IPS-NIHi11 (cell line): ENCODE measurements around the gene PHACTR3.
"Not testable (repeated sequence)": the region's sequence is repeated elsewhere in the genome, so short reads cannot be mapped to it uniquely, and the experiment has no call there.

ENCODE experiments used
- DNase-seq: peaks from one replicate; pipeline ENCODE4 v3.0.0; 2012; ENCODE audit warnings: mixed read lengths, low spot score

Gene PHACTR3

DNA sequence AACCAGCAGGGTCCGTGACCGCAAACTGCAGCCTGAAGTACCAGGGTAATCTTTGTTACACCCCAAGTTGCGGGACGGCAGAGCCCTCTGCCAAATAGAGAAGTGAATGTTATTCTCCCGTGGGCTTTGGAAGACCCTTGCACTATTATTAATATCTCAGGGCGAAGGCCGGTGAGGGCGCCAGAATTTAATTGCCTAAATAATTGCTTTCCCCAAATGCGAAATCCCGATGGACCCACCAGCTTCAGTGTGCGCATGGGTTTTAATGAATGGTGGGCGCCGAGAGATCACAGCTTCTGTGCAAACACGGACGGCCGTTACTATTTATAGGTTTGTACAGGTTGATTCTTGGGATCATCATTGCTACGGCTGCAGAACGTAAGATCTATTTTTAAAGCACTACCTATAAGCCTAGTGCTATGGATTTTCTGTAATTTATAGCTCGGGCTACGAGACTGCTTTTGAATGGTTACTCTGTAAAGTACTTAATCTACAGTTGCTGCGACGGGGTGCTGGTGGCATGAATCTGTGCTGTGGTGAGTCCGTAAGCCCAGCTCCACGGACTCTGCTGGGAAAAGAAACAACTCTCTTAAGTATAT lies 15.2 kb upstream of the PHACTR3 start:
- DNase-seq: no peak

DNA sequence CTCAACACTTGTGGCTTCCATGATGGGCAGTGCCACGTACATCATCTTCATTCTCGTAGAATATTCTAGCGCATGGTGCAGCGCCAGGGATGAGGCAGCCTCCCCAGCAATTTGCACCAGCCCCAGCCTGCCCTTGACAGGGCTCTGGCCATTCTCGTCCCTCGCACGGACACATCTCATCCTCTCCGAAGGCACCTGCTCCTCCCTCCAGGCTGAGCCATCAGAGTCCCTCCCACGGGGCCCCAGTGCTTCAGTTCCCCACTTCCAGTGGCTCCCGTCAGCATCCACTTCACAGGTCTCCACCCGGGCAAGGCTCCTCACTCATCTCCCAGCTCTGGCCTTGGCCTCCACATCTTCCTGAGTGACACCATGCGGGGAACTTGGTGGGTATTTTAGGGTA lies 13.3 kb upstream of the PHACTR3 start:
- no peak for DNase-seq

DNA sequence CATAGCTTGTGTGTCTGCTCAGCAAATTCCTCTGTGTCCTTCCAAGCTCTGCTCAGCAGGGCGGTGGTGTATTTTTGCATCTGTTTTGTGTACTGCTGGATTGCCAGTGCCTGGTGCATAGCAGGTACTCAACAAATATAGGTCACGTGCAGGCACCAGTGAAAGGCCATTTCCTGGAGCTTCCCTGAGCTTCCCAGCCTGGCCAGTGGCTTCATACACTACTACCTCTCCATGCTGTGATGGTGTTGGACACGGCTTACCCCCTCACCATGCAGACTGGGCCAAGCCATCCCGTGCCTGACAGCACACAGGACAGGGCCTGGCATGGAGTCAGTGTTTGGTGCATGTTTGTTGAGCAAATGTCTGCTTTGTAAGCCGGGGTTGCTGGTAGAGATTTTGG lies 7.7 kb upstream of the PHACTR3 start:
- DNase-seq: no peak

- no peak for DNase-seq
Observed at GRCh38 chr20:59597240-59597639, 7.1 kb upstream of the PHACTR3 start.

DNA sequence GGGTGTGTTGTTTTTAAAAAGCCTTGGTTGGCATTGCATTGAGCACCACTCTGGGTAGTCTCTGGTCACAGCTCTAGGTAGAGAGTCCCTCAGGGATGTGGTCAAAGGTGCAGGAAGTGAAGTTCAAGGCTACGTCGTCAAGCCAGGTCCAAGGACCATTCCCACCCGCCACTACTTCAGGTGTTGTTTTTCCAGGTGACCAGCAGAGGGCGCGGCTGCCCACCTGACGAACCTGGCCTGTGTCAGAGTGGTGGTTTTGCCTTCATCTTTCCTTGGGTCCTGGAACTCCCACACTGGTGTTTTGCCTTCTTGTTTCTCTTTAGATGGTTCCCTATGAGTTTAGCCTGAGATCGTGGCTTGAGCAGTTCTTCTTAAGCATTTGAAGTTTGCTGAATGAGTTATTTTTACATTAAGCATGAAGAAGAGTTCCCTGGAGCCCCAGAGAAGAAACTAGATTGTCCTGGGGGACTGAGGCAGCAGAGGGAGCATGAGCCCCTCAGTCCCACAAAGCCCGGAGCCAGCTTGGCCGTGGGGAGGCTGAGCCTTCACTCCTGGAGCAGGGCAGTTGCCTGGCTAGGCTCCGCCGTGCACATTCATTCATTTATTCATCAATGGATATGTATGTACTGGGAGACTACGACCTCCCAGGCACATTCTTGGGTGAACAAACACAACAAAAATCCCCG lies 5.6 kb upstream of the PHACTR3 start:
- peak; percentile 86 for DNase-seq

DNA sequence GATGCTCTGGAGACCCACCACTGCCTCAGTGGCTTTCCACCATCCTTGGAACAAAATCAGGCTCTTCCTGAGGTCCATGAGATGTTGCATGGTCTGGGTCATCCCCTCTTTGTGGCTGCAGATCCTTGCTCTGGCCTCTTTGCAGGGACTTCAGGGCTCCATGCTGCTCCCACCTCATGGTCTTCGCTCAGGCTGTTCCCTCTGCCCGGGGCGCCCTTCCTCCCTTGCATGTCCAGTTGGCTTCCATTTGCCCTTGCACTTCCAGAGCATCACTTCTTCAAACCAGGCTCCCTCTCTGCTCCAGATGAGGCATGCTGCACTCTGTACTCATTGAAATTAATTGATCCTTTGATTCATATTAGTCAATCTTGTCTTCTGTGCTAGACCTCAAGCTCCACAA lies 4.4 kb upstream of the PHACTR3 start:
- no peak for DNase-seq

GRCh38 chr20:59600472-59600871 lies 3.9 kb upstream of the PHACTR3 start:
- no peak for DNase-seq

DNA sequence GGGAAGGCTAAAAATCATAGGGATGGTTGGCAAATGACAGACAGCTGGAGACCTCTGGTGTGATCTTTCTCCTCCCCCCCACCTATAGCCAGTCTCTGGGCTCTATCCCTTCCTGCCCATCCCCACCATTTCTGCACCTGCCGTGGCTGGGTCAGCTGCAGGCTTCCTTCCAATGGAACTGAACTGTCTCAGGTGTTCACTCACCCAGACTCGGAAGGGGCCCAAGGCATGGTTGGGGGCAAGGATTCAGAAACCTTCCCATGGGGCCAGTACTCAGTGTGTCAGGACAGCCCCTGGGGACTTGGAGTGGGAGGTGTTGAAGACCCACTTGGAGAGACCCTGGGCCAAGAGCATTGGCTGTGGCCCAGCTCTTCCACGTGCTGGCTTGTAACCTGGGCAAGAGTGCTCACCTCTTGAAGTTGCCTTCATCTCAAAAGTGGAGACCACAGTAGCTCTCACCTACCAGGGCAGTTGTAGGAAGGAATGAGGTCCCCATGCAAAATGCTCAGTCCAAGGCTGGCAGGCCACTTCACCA lies 1.7 kb upstream of the PHACTR3 start:
- DNase-seq: no peak

- DNase-seq: no peak
Observed at GRCh38 chr20:59603176-59603575, 1.2 kb upstream of the PHACTR3 start.

- DNase-seq: peak; percentile 44
Observed at GRCh38 chr20:59604741-59605600, 631 bp downstream of the PHACTR3 start.

DNA sequence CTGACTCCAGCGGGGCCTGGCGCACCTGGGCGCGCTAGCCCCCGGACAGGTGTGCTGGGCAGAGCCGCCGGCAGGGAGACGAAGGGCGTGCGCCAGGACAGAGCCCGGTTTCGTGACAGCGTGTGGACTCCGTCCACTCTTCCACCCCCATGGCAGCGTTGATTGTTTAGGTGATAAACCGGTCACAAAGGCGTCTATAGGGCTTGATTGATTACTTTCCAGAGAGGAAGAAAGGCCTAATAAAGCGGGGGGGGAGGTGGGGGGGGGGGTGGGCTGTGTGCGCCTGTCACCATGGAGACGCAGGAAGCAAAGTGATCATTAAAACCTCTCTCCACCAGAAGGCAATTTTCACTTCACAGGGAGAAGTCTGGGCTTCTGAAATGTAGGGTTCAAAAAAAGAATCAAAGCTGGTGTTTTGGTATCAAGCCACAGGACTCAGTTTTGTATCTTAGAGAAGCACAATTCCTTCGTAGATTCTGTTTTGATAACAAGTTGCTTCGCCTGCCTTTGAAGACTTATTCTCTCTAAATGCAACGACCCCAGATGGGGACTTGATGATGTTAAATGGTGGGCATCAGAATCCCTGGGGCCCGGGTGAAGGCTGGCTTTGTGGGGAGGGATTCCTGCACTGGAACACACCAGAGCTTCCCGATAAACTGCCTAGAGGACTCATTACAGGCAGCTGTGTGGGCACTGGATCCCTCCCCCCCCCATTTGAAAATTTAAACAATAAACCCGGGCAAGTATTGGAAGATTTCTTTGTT lies 1.4 kb downstream of the PHACTR3 start:
- DNase-seq: peak; percentile 67

- no peak for DNase-seq
Observed at GRCh38 chr20:59606566-59606965, 2.2 kb downstream of the PHACTR3 start.

DNA sequence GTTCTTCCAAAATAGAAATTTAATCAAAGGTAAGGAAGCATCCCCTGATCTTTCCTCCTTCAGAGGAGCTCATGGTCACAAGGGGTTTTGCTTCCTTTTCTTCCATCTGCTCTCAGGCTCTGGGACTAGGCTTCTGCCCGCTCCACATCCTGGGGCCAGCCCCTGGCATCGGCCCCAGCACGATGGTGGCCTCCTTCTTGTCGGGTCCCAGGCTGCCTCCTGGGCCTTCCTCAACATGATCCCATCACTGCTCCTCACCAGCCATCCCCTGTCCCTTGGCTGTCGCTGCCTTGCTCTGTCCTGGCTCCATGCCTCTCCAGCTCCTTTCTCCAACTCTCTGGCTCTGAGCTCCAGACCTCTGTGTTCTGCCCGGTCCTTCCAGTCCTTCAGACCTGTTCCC lies 4.1 kb downstream of the PHACTR3 start:
- DNase-seq: no peak

DNA sequence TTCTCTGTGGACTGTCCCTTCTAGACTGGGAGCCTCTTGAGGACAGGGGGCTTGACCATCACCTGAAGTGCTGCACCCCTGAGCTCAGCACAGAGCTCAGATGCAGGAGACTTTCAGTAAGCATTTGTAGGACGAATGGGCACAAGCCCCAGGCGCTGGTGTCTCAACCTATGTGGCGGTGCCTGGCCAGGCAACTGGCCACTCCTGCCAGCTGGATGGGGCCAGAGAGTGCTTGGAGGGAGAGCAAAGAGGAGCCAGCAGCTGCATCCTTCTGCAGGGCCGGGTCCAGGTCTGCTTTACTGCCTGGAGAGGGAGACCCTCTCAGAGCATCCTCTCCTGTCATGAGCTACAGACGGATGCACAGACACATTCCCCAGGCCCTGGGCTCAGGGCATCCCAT lies 4.5 kb downstream of the PHACTR3 start:
- no peak for DNase-seq

GRCh38 chr20:59611286-59611685 lies 6.9 kb downstream of the PHACTR3 start:
- no peak for DNase-seq

DNA sequence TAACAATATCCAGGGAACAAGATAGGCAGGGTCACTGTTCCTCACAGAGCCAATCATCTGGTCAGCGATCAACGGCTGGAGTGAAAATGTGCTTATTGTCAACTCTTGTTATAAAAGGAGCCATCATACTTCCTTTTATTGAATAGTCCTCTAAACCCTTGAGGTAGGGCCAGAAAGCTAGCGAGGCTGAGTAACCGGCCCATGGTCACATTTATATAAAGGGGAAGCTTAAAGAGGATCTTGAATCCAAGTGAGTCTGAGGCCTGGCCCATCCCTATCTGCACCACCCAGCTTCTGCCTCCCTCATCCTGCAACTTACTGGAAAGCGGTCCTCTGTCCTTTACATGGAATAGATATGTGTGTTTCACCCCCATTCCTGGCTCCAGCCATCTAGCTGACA lies 9.5 kb downstream of the PHACTR3 start:
- no peak for DNase-seq

GRCh38 chr20:59614714-59615113 lies 10.4 kb downstream of the PHACTR3 start:
- DNase-seq: no peak

GRCh38 chr20:59616306-59616705 lies 12.0 kb downstream of the PHACTR3 start:
- no peak for DNase-seq

DNA sequence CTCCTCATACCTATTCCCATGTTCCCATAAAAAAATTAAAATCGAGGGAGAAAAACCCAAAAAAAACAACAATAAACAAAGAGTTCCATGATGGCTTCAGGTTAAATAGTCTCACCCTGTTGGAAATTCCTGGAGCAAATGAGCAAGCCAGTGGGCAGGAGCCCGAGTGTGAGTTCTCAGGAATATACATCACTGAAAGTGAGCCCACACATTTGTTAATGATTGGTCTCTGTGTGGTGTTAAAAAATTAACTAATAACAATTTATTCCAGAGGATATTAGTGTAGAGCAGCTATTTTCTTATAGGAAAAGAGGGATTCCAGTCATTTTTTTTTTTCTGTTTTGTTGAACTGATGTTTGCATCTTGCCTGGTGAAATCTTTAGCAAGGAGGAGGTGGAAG lies 12.9 kb downstream of the PHACTR3 start:
- DNase-seq: no peak

DNA sequence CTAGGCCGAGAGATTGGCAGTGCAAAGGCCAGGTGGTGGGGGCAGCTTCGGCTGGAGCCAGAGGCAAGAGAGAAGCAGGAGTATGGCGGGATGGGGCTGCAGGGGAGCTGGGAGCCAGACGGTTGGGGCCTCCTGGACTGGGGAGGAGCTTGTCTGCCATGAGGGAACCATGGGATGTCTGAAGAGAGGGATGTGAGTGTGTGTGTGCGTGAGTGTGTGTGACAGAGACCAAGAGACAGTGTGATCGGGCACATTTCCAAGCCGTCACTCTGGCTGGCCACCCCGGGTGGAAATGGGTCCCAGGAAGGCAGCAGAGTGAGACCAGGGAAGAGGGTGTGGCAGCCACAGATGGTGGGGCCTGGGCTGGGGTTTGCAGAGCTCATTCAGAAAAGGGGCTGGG lies 13.8 kb downstream of the PHACTR3 start:
- DNase-seq: no peak

- not testable (repeated sequence) for DNase-seq
Observed at GRCh38 chr20:59618585-59618984, 14.2 kb downstream of the PHACTR3 start.

GRCh38 chr20:59620860-59621505 lies 16.6 kb downstream of the PHACTR3 start:
- no peak for DNase-seq
